ENCODE measurements around the gene SLC4A1AP. TPM values are rescaled to one million over a fixed set of nuclear protein-coding genes. Genes with fewer than 3 reads are reported as not detected.

Gene SLC4A1AP
- total and polyA plus RNA-seq, 2 of the 13 experiments (the other 11 are each of a cell fraction or from before 2014, with no cell fraction given) = 15.3 to 44.6 TPM

- TF ChIP-seq, protein P1, sequence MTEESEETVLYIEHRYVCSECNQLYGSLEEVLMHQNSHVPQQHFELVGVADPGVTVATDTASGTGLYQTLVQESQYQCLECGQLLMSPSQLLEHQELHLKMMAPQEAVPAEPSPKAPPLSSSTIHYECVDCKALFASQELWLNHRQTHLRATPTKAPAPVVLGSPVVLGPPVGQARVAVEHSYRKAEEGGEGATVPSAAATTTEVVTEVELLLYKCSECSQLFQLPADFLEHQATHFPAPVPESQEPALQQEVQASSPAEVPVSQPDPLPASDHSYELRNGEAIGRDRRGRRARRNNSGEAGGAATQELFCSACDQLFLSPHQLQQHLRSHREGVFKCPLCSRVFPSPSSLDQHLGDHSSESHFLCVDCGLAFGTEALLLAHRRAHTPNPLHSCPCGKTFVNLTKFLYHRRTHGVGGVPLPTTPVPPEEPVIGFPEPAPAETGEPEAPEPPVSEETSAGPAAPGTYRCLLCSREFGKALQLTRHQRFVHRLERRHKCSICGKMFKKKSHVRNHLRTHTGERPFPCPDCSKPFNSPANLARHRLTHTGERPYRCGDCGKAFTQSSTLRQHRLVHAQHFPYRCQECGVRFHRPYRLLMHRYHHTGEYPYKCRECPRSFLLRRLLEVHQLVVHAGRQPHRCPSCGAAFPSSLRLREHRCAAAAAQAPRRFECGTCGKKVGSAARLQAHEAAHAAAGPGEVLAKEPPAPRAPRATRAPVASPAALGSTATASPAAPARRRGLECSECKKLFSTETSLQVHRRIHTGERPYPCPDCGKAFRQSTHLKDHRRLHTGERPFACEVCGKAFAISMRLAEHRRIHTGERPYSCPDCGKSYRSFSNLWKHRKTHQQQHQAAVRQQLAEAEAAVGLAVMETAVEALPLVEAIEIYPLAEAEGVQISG (CRISPR knock-in tag; IDR thresholded peaks at IDR 0.05) = no peak; the same call in 1 of the 2 replicates
- TF ChIP-seq TBX3 (IDR thresholded peaks at IDR 0.05; ENCODE audit: borderline replicate concordance) = no peak; the same call in 1 of the 2 replicates
- TF ChIP-seq NFKBIZ (CRISPR knock-in tag; IDR thresholded peaks at IDR 0.05) = no peak
- TF ChIP-seq TP53 (CRISPR knock-in tag; conservative IDR thresholded peaks at IDR 0.05) = no peak
- no peak; the same call in 1 of the 2 replicates for TF ChIP-seq ZNF564 (CRISPR knock-in tag; IDR thresholded peaks at IDR 0.05)
- TF ChIP-seq, protein P2, sequence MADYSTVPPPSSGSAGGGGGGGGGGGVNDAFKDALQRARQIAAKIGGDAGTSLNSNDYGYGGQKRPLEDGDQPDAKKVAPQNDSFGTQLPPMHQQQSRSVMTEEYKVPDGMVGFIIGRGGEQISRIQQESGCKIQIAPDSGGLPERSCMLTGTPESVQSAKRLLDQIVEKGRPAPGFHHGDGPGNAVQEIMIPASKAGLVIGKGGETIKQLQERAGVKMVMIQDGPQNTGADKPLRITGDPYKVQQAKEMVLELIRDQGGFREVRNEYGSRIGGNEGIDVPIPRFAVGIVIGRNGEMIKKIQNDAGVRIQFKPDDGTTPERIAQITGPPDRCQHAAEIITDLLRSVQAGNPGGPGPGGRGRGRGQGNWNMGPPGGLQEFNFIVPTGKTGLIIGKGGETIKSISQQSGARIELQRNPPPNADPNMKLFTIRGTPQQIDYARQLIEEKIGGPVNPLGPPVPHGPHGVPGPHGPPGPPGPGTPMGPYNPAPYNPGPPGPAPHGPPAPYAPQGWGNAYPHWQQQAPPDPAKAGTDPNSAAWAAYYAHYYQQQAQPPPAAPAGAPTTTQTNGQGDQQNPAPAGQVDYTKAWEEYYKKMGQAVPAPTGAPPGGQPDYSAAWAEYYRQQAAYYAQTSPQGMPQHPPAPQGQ (CRISPR knock-in tag; IDR thresholded peaks at IDR 0.05; ENCODE audit: borderline replicate concordance) = no peak
- no peak for TF ChIP-seq ZNF768 (CRISPR knock-in tag; IDR thresholded peaks at IDR 0.05)
- peak; percentile 75 for TF ChIP-seq PPARG (CRISPR knock-in tag; conservative IDR thresholded peaks at IDR 0.05)
- TF ChIP-seq ZNF383 (CRISPR knock-in tag; IDR thresholded peaks at IDR 0.05; ENCODE audit: borderline replicate concordance) = no peak; the same call in 1 of the 2 replicates
- TF ChIP-seq ZNF230 (CRISPR knock-in tag; IDR thresholded peaks at IDR 0.05) = peak; percentile 76
- no peak for TF ChIP-seq ZNF253 (CRISPR knock-in tag; IDR thresholded peaks at IDR 0.05; ENCODE audit: borderline replicate concordance)
- no peak for TF ChIP-seq GLMP (CRISPR knock-in tag; IDR thresholded peaks at IDR 0.05; ENCODE audit: borderline replicate concordance)
- TF ChIP-seq SAFB2 (CRISPR knock-in tag; IDR thresholded peaks at IDR 0.05; ENCODE audit: borderline replicate concordance, low read depth) = no peak; the same call in 1 of the 2 replicates
- no peak for TF ChIP-seq ZNF17 (CRISPR knock-in tag; IDR thresholded peaks at IDR 0.05)
- TF ChIP-seq NAIF1 (CRISPR knock-in tag; IDR thresholded peaks at IDR 0.05; ENCODE audit: borderline replicate concordance) = no peak
- no peak; the same call in 1 of the 2 replicates for TF ChIP-seq ZNF547 (CRISPR knock-in tag; IDR thresholded peaks at IDR 0.05)
- TF ChIP-seq, protein P3, sequence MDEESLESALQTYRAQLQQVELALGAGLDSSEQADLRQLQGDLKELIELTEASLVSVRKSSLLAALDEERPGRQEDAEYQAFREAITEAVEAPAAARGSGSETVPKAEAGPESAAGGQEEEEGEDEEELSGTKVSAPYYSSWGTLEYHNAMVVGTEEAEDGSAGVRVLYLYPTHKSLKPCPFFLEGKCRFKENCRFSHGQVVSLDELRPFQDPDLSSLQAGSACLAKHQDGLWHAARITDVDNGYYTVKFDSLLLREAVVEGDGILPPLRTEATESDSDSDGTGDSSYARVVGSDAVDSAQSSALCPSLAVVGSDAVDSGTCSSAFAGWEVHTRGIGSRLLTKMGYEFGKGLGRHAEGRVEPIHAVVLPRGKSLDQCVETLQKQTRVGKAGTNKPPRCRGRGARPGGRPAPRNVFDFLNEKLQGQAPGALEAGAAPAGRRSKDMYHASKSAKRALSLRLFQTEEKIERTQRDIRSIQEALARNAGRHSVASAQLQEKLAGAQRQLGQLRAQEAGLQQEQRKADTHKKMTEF (CRISPR knock-in tag; IDR thresholded peaks at IDR 0.05) = 0 out of 2 replicates have a peak, but pooled peaks have one; percentile 2
- no peak for TF ChIP-seq DR1 (CRISPR knock-in tag; IDR thresholded peaks at IDR 0.05)
- peak in 1 of 2 experiments; percentile 15; a peak in 2 of 4 replicates for TF ChIP-seq HMGXB4 (CRISPR knock-in tag; IDR thresholded peaks at IDR 0.05; ENCODE audit: borderline replicate concordance in 1 of 2, low read depth in 1 of 2)
Measured at GRCh38 chr2:27738349-27739057, 74.8 kb downstream of the SLC4A1AP start (continued).

All from HepG2 (cell line).